GM21390 (cell line): ENCODE measurements around the gene DLG1.
A peak's percentile ranks its signal among the peaks of the same experiment; 100 is the strongest.

Experiments used
- ATAC-seq: cut with Tn5 transposase; IDR thresholded peaks from one replicate; pipeline ENCODE4 v1.9.1; 2021; ENCODE audit not compliant: unreplicated experiment

DLG1 gene

DNA sequence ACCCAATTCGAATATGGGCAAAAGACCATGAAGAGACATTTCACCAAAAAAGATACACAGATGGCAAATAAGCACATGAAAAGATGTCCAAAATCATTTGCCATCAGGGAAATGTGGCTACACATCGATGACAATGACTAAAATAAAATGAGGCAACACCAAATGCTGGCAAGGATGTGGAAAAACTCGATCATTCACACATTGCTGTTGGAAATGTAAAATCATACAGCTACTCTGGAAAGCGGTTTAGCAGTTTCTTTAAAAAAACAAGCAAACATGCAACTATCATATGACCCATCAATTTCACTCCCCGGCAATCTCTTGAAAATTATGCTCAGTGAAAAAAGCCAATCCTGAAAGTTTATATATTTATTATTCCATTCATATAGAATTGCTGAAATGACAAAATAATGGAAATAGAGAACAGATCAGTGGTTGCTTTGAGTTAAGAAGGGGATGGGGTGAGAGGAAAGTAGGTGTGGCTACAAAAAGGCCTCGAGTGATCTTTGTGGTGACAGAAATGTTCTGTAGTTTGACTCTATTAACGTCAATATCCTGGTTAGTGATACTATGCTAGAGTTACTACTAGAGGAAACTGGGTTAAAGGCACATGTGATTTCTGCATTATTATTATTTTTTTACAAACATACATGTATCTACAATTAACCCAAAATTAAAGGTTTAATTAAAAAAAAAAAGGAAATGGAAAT, 45.0 kb downstream of the DLG1 start:
- ATAC-seq: no peak

GRCh38 chr3:197249542-197249941, 48.9 kb downstream of the DLG1 start:
- no peak for ATAC-seq

GRCh38 chr3:197248341-197248740, 50.1 kb downstream of the DLG1 start:
- ATAC-seq: no peak

- no peak for ATAC-seq
These were observed 53.7 kb downstream of the DLG1 start for GRCh38 chr3:197244751-197245150.

GRCh38 chr3:197242784-197243432, 55.5 kb downstream of the DLG1 start:
- ATAC-seq: no peak

- ATAC-seq: no peak
These were observed 57.2 kb downstream of the DLG1 start for GRCh38 chr3:197241173-197241572.

- ATAC-seq: no peak
These were observed 58.6 kb downstream of the DLG1 start for GRCh38 chr3:197239857-197240256.

DNA sequence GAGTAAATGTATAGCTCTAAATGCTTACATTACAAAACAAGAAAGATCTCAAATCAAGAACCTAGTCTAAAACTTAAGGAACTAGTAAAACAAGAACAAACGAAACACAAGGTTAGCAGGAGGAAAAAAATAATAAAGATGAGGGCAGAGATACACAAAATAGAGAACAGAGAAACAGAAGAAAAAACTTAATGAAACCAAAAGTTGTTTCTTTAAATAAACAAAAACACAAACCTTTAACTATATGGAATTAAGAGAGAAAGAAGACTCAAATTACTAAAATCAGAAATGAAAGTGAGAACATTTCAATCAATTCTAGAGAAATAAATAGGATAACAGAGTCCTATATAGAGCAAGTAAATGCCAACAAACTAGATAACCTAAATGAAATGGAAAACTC, 59.6 kb downstream of the DLG1 start:
- peak; percentile 83 for ATAC-seq

DNA sequence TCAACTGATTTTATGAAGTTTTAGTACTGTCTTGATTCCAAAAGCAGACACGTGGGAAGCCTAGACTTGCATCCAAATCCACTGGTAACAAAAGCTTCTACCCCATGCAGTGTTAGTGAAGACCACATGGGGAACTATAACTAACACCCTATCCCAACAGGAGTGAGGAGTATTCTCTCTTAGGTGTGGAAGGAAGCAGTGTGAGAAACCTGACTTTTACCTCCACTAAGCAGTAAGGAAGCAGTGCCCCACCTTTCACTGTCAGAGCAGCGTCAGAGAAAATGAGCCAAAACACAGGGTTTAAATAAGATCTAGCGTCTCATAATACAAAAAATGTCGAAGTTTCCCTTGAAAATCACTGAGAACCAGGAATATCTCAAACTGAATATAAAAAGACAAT, 60.5 kb downstream of the DLG1 start:
- no peak for ATAC-seq

GRCh38 chr3:197236362-197236761, 62.0 kb downstream of the DLG1 start:
- ATAC-seq: no peak

GRCh38 chr3:197234947-197235914, 63.2 kb downstream of the DLG1 start:
- no peak for ATAC-seq

DNA sequence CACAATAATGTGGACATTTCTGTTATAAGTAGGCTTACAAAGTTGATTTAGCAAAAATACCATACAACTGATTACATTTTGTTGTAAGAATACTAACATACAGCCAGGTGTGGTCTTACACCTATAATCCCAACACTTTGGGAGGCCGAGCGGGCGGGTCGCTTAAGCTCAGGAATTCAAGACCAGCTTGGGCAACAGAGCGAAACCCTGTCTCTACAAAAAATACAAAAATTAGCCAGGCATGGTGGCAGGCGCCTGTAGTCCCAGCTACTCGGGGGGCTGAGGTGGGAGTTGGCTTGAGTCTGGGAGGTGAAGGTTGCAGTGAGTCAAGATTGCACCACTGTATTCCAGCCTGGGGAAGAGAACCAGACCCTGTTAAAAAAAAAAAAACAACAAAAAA, 67.1 kb downstream of the DLG1 start:
- ATAC-seq: no peak

DNA sequence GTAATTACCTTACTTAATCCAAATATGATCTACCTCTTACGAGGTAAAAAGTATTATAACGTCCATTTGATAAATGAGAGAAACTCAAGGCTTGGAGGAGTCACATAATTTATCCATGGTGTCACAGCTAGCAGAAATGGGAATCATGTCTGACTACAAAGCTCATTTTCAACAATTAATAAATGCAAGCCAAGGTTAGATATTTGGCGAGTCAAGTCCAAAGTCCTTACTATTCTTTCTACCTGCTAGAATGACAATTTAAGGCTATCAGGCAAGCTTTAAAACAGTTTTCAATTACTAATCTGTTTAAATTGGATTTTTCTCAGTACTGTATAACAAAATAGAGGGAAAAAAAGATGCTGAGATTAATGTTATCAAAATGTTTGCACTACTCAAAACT, 68.6 kb downstream of the DLG1 start:
- no peak for ATAC-seq

GRCh38 chr3:197229178-197229577, 69.2 kb downstream of the DLG1 start:
- ATAC-seq: no peak

DNA sequence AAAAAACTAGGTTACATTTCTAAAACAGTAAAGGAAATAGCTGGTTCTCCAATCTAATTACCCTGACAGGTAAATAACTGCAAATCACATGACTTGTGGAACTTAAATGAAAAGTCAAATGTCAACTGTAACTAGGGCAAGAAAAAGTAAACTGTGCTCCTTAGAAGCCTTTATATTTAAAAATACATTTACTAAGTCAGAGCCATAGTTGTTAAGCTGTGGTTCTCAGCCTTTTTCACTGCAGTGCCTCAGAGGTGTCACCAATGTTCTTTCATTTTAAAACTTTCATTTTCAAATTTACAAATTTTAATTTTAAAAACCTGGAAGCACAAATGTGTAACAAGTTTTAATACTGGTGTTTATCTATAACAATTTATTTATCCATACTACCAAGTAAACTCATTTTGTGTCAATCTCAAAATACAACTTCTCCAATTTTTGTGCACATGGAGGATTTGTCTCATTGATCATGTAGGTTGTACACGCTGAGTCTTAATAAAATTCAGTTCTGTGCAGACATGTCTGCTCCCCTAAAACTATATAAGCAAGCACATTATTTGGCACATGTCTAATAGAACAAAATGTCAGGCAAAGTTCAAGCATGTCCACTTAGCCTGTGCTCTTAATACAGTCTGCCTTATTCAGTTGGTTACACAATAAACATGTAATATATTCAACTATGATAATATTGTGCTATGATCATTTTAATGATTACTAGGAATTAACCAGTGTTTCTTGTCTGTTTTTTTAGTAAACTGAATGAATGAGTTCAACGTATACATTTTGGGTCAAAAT, 70.4 kb downstream of the DLG1 start:
- no peak for ATAC-seq

DNA sequence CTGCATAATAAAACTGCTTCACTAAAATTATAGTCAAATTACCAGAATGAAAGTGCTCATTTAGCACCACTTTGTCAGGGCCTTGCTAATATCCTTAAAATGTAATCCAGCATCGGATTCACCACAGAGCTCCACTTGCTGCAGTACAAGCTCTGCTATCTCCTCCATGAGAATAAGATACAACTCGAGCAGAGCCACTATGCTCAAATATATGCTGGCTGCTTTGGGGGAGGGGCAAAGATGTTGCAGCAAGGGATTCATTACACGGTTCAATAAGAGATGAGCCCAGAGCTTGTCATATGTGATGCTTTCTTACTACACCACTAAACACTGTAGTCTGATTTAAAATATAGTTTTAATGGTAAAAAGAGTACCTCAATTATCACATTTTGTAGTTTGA, 72.2 kb downstream of the DLG1 start:
- no peak for ATAC-seq

DNA sequence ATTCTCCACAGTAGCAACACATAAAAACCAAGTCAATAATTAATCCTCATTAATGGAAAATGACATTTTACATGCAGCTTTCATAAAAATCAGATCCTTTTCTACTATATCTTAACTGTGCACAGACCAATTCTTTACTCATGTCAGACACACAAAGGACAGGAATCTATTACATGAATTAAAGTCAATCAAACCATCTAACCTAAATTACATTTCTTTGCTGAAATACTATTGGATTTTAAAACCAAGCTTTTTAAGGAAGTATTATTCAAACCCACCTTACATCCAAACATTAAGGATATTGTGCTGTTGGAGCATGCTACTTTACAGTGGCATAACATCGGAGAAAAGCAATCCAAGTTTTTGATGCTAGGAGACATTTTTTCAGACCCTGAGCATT, 72.8 kb downstream of the DLG1 start:
- ATAC-seq: no peak

DNA sequence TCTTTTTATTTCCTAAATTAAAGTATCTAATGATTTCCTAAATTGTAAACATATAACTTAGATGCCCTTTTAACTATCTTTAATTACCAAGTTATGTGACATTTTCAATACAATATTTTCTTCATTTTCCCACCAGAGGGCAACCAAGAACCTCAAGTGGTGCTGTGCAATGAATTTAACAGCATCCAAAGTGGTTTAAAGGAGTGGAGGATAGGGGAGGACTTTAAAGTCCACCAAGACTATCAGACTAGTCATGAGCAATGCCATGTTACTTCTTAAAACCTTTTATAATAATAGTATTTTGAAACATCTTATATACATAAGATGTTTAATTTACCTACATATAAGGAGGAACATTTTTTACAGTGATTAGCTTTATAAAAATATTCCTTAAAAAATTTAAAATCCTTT, 74.4 kb downstream of the DLG1 start:
- ATAC-seq: no peak

DNA sequence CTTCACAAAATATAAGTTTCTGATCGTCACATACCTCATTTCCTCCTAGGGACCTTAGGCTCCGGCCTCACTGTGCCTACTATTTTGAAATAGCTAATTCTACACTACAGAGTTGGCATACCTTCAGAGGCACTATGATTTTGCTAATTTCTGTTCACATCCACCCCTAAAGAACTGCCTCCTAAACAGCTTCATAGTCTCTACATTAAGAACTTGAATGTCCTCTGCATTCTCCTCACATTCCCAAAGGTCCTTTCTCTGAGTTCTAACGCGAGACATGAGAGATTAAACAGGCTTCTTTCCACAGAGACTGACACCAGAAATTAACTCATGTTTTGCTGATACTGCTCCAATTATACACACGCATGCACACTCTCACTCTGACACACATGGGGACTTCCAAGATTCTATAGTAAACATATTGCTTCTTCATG, 75.5 kb downstream of the DLG1 start:
- no peak for ATAC-seq

DNA sequence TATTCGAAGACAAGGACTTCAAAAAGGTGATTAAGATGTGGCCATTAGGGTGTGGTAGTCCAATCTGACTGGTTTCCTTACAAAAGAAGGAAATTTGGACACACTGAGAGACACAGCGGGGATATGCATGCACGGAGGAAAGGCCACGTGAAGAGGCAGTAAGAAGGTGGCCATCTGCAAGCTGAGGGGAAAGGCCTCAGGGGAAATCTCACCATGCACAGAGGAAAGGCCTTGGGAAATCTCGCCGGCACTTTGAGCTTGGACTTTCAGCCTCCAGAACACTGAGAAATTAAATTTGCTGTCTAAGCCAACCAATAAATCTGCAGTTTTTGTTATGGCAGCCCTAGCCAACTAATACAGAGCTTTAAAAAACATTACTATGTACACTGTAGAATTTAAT, 78.8 kb downstream of the DLG1 start:
- ATAC-seq: no peak

DNA sequence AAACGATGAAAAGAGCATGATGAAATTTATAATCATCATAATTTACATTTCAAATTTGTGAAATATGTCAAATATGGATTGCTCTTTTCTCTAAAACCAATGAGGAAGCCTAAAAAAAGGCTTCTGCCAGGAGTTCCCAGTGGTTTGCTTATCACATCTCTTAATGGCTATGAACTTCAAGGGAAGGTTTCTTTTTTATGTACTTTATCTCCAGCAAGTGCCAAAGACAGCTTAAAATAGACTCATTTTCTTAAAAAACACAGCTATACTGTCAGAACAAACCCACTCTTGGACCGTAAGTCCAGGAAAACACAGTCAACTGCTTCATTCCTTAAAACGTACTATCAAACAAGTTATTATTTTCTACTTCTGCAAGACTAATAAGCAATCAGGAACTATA, 80.2 kb downstream of the DLG1 start:
- ATAC-seq: no peak
